Heart right ventricle (tissue), 16 donors: ENCODE measurements around the gene ZNF256. TPM values are rescaled to one million over a fixed set of nuclear protein-coding genes. Genes with fewer than 3 reads are reported as not detected.

Source experiments
- ATAC-seq, 8 donors: fragments of 200-7000 bp; cut with Tn5 transposase; one replicate each; pipeline ENCODE4 v1.9.1; 2020; ENCODE audit warnings: mild to moderate bottlenecking in 8 of 8, moderate library complexity in 8 of 8, moderate number of reproducible peaks in 1 of 8
- DNase-seq, 2 donors: peaks; one replicate each; pipeline ENCODE4 v3.0.0-alpha.2; 2020
- H3K27ac ChIP-seq, 10 donors: fragments of 200-600 bp; sonication (generic) in 2 of 10; one replicate each; pipeline versions ENCODE4 v1.5.0 to v1.8.0; 2020 to 2022; ENCODE audit warnings: mild to moderate bottlenecking in 3 of 10
- H3K27me3 ChIP-seq, 7 donors: fragments of 200-600 bp; one replicate each; pipeline ENCODE4 v1.8.0; 2021 to 2022; ENCODE audit warnings: mild to moderate bottlenecking in 2 of 7
- H3K36me3 ChIP-seq, 9 donors: fragments of 200-600 bp; sonication (generic) in 1 of 9; one replicate each; pipeline versions ENCODE4 v1.5.0 to v1.8.0; 2020 to 2022; ENCODE audit warnings: mild to moderate bottlenecking in 2 of 9
- H3K4me1 ChIP-seq, 9 donors: fragments of 200-600 bp; sonication (generic) in 1 of 9; one replicate each; pipeline versions ENCODE4 v1.5.0 to v1.8.0; 2020 to 2022; ENCODE audit warnings: mild to moderate bottlenecking in 4 of 9
- H3K4me3 ChIP-seq, 10 donors: fragments of 200-600 bp; sonication (generic) in 2 of 10; one replicate each; pipeline versions ENCODE4 v1.5.0 to v1.8.0; 2020 to 2022; ENCODE audit warnings: mild to moderate bottlenecking in 7 of 10, moderate library complexity in 2 of 10
- H3K9me3 ChIP-seq, 11 donors: fragments of 200-600 bp in 10 of 11; sonication (generic) in 2 of 11; one replicate each; pipeline versions ENCODE4 v1.5.0 to v1.8.0; 2013 to 2022; ENCODE audit warnings: mild to moderate bottlenecking in 2 of 11, control low read depth in 1 of 11, moderate library complexity in 1 of 11
- CTCF ChIP-seq, 9 donors: fragments of 200-600 bp; sonication (generic) in 2 of 9; IDR thresholded peaks; one replicate each; pipeline versions ENCODE4 v1.5.0 to v1.8.0; 2021 to 2022; ENCODE audit warnings: antibody characterized with exemption in 9 of 9, mild to moderate bottlenecking in 5 of 9, moderate library complexity in 1 of 9
- WGBS, 2 donors: extraction: QIAGEN DNeasy Blood & Tissue Kit; methylation state at CpG; one replicate each; pipeline ENCODE4 v1.1.7; 2013; ENCODE audit warnings: inconsistent platforms in 1 of 2; 5-methylcytosine and 5-hydroxymethylcytosine counted together
- intact Hi-C, 10 donors: fragments of 100-400 bp; cut with DNase I; formaldehyde crosslinking; loops; one replicate each; pipeline versions ENCODE4 v1.11.1 to v1.14.2; 2022
- long read RNA-seq, 3 donors: library from polyadenylated mRNA; unstranded; transcript quantifications; one replicate each; pipeline ENCODE4 v2.0.0, GENCODE V29; 2020 to 2021
- polyA plus RNA-seq, 2 donors: library from polyadenylated mRNA; stranded (reverse); fragments of 200-250 nt; gene quantifications; one replicate each; pipeline ENCODE4 v1.2.3, GENCODE V29; 2013
- total RNA-seq, 10 donors: library from RNA; stranded (reverse); fragmentation: NEBNext Ultra II Directional in 3 of 10; extraction: Animal tissue kit (Norgen Biotek cat#: 25700) in 3 of 10; gene quantifications; one replicate each; pipeline versions ENCODE4 v1.2.1 to v1.2.4, GENCODE V29; 2021 to 2023
- donor health status: Arrhythmogenic right ventricular cardiomyopathy.
- donor health status: ischemic (EF 13 %, LVEDD 7.1; RV severe dilation, severe dysfunction).
- donor health status: healthy with polysubstance abuse.
- donor health status: DM: no; HTN: yes; CAD: no.
- donor health status: DM: no; HTN: no; CAD: no.
- donor health status: ischemic (EF 25% LVEDD 6.9; RV normal size, moderate dysfunction).
- donor health status: ischemic (EF 25% LVEDD 5.7; RV mildly dilated, moderate dysfunction).
- donor health status: healthy.
- donor health status: DM: yes; HTN: yes; CAD: no.
- donor health status: Ischemic cardiomyopathy.
- donor health status: ischemic (EF 35%, LVEDD 5.7; RV mildly dilated, moderate dysfunction).
- donor health status: nonischemic (EF 11% LVEDD 7.7; RV severe dilation, severe dysfunction).
- donor health status: DM: yes; HTN: yes; CAD: no.
- donor health status: PGD.
- donor health status: ischemic (EF 29% LVEDD 5.4; RV normal size, mild dysfunction).
- donor health status: nonischemic (EF 23%, LVEDD 6.1; RV moderate dilation, normal function).

Gene ZNF256
- 10 to 100 TPM in 6 of 10 donors, 1 to 10 TPM in 4; 7.5 to 14.9 (median 11.4) TPM for total RNA-seq
- 1 to 10 TPM; 4.9 to 6.3 TPM for polyA plus RNA-seq
- long read RNA-seq, donor 1, transcript ZNF256-201 (3 exons, 2,172 nt) = minor isoform, 7 of 17 reads
- long read RNA-seq, donor 1, transcript ZNF256-202 (2 exons, 1,958 nt) = major isoform, 9 of 17 reads
- long read RNA-seq, donor 1, partial matches to known transcripts = 0 of 17 reads
- long read RNA-seq, donor 1, other reads (novel, unspliced or antisense) = 1 of 17 reads
- long read RNA-seq, donor 2, transcript ZNF256-201 (3 exons, 2,172 nt) = minor isoform, 8 of 22 reads
- long read RNA-seq, donor 2, transcript ZNF256-202 (2 exons, 1,958 nt) = major isoform, 12 of 22 reads
- long read RNA-seq, donor 2, partial matches to known transcripts = 2 of 22 reads
- long read RNA-seq, donor 2, other reads (novel, unspliced or antisense) = 0 of 22 reads
- long read RNA-seq, donor 3, transcript ZNF256-202 (2 exons, 1,958 nt) = major isoform, 38 of 67 reads
- long read RNA-seq, donor 3, transcript ZNF256-201 (3 exons, 2,172 nt) = minor isoform, 29 of 67 reads
- long read RNA-seq, donor 3, partial matches to known transcripts = 0 of 67 reads
- long read RNA-seq, donor 3, other reads (novel, unspliced or antisense) = 0 of 67 reads

DNA sequence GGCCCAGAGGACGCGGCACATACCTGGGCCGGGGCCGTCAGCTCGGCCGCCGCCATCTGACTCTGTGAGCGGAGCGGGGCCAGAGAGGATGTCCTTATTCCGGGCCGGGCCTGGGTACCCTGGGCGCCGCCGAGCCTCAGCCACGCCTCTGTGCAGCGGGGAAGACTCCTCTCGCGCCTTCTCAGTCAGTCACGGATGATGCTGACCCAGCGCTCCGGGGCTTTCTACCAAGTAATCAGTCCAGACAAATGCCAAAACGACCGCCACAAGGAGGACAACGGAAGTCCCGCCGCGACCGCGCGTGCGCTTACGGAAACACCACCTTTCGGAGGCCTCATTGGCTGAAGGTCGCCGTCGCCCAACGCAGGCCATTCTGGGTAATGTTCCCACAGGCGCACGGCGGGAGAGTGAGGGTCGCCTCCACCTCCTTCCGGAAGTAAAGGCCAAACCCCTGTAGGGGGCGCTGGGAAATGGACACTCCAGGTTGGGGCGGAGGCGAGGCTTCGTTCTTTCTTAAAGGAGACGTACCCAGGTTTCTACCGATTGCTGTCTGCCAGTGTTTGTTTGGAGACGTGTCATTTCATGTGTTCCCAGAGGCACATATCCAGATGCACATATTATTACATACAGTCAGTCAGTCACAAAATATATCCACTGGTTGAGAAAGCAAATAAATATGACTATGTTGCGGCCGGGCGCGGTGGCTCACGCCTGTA lies at the start of gene ZNF256:
Gene ZNF256 (minus strand): TSS at position 288 of the 716 bp plus-strand sequence. CDS start 232 bp downstream, at position 56.
- WGBS, 2 donors = 6 to 7% methylated on average over 54 of the region's 54 CpGs
- H3K9me3 ChIP-seq = peaks cover 0 to 78% (median 12%) of the 10 kb centered on the region in 11 donors
- peak within 1 kb of the TSS; percentile 79 to 98 (median 94) for H3K4me3 ChIP-seq
- peaks cover 7 to 30% (median 19%) of the 10 kb centered on the region in 9 donors for H3K4me1 ChIP-seq
- ATAC-seq (peak; percentile 97 to 100 (median 99)), DNase-seq (peak; percentile 96 to 98)
- H3K27me3 ChIP-seq = no peaks in the 10 kb centered on the region
- TF ChIP-seq CTCF (IDR thresholded peaks at IDR 0.05) = peak; percentile 54 to 89 (median 78)
- H3K36me3 ChIP-seq = peaks cover 0 to 21% (median 19%) of the 10 kb centered on the region in 9 donors
- intact Hi-C loops = loop anchor here in 2 of 10 donors (5.0 to 10.0 kb wide), 2 partner anchors 55 to 207 kb away; partner anchors contain the start of genes ZNF329 (in 1 of the 2) and ZNF606 (in 1 of the 2)
- H3K27ac ChIP-seq = peak within 1 kb of the TSS; percentile 59 to 94 (median 88)

DNA sequence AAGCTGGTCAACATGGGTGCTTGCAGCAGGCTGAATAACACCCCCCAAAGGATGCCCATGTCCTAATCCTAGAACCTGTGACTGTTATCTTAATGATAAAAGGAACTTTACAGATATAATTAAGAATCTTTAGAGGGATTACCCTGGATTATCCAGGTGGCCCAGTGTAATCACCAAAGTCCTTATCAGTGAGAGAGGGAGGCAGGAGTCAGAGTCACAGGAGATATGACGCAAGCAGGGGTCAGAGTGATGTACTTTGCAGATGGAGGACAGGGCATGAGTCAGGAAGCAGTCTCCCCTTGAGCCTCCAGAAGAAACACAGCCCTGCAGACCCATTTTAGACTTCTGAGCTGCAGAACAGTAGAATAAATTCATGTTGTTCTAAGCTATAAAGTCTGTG lies 45.3 kb upstream of the ZNF256 start:
- H3K9me3 ChIP-seq = peaks cover 0 to 99% (median 67%) of the 10 kb centered on the region in 11 donors
- H3K27me3 ChIP-seq = no peaks in the 10 kb centered on the region
- 95 to 100% methylated on average over 1 of the region's 1 CpG for WGBS, 2 donors
- H3K27ac ChIP-seq = no peak overlapping the region
- ATAC-seq = no peak
- H3K4me1 ChIP-seq = no peaks in the 10 kb centered on the region
- no peak for TF ChIP-seq CTCF (IDR thresholded peaks at IDR 0.05)
- no peak for DNase-seq
- peaks cover 12 to 100% (median 82%) of the 10 kb centered on the region in 9 donors for H3K36me3 ChIP-seq
- intact Hi-C loops = no loop called here
- H3K4me3 ChIP-seq = no peak overlapping the region

GRCh38 chr19:57978586-57979289 lies 31.2 kb upstream of the ZNF256 start:
- H3K27me3 ChIP-seq = no peaks in the 10 kb centered on the region
- H3K4me1 ChIP-seq = no peaks in the 10 kb centered on the region
- WGBS, 2 donors = 97 to 98% methylated on average over 3 of the region's 3 CpGs
- H3K4me3 ChIP-seq = no peak overlapping the region
- intact Hi-C loops = loop anchor here in 1 of 10 donors (10.0 kb wide), 1 partner anchor 1544 kb away; no protein-coding TSS in a partner anchor
- DNase-seq = no peak
- no peak overlapping the region for H3K27ac ChIP-seq
- no peak for TF ChIP-seq CTCF (IDR thresholded peaks at IDR 0.05)
- H3K9me3 ChIP-seq = peaks cover 33 to 100% (median 100%) of the 10 kb centered on the region in 11 donors
- ATAC-seq = no peak
- peaks cover 48 to 100% (median 79%) of the 10 kb centered on the region in 9 donors for H3K36me3 ChIP-seq
